Measurements from ENCODE around the gene MT1B. TPM values are rescaled to one million over a fixed set of nuclear protein-coding genes. Genes with fewer than 3 reads are reported as not detected.
A peak's percentile ranks its signal among the peaks of the same experiment; 100 is the strongest.

MT1B gene
- total and polyA plus RNA-seq, 4 donors: 1.2 to 1.5 TPM; not detected in 2

GRCh38 chr16:56628486-56629350 is 23.0 kb upstream of the MT1B start:
- no peak for DNase-seq (ENCODE audit: low spot score)
- peak in 1 of 2 donors; percentile 30 for TF ChIP-seq RXRA (IDR thresholded peaks at IDR 0.05)
- TF ChIP-seq NR2F2 (IDR thresholded peaks at IDR 0.05): peak; percentile 19
- no peak for TF ChIP-seq FOXA1 (IDR thresholded peaks at IDR 0.05)
- Histone ChIP-seq H3K9me3 (ENCODE audit: control insufficient read depth in 4 of 4, low read length in 3 of 4) (no peaks in the 10 kb centered on the region), H3K4me1 (ENCODE audit: control insufficient read depth in 4 of 4, insufficient read depth in 4 of 4, low read length in 3 of 4) (peaks cover 0 to 26% (median 7%) of the 10 kb centered on the region in 4 donors), H3K27me3 (ENCODE audit: control insufficient read depth in 4 of 4, insufficient read depth in 4 of 4, low read length in 3 of 4) (no peaks in the 10 kb centered on the region), H3K4me3 (ENCODE audit: low read depth in 1 of 3, low read length in 3 of 3) (no peak overlapping the region), H3K9ac (ENCODE audit: low read depth in 1 of 2, low read length in 2 of 2) (no peak overlapping the region), H3K36me3 (ENCODE audit: control insufficient read depth in 4 of 4, insufficient read depth in 3 of 4, low read depth in 1 of 4, low read length in 3 of 4) (peaks cover 0 to 3% (median 0%) of the 10 kb centered on the region in 4 donors), H3K27ac (ENCODE audit: low read depth in 1 of 2, low read length in 2 of 2) (peak overlapping the region; percentile 52 to 83)
- 59% methylated on average over 9 of the region's 9 CpGs for WGBS

DNA sequence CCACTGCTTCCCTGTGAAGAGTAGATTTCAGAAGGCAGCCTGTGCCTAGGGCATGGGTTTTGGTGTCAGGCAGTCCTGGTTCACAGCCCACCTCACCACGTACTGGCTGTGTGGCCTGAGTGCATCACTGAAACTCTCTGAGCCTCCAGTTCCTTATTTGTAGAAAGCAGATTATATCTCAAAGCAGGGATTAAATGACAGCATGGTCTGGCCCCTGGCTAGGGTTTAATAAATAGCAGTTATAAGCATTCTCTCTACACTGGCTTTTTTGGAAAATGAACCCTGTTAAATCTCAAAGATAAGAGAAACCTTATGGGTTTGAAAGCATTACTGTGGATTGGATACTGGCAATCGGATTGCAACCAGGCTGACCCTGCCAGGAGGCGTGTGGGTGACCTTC is 22.2 kb upstream of the MT1B start:
- WGBS: 85% methylated on average over 3 of the region's 3 CpGs
- Histone ChIP-seq H3K27me3 (ENCODE audit: control insufficient read depth in 4 of 4, insufficient read depth in 4 of 4, low read length in 3 of 4) (no peaks in the 10 kb centered on the region), H3K36me3 (ENCODE audit: control insufficient read depth in 4 of 4, insufficient read depth in 3 of 4, low read depth in 1 of 4, low read length in 3 of 4) (peaks cover 0 to 3% (median 0%) of the 10 kb centered on the region in 4 donors), H3K9me3 (ENCODE audit: control insufficient read depth in 4 of 4, low read length in 3 of 4) (no peaks in the 10 kb centered on the region), H3K9ac (ENCODE audit: low read depth in 1 of 2, low read length in 2 of 2) (no peak overlapping the region), H3K4me1 (ENCODE audit: control insufficient read depth in 4 of 4, insufficient read depth in 4 of 4, low read length in 3 of 4) (peaks cover 0 to 24% (median 7%) of the 10 kb centered on the region in 4 donors), H3K4me3 (ENCODE audit: low read depth in 1 of 3, low read length in 3 of 3) (no peak overlapping the region), H3K27ac (ENCODE audit: low read depth in 1 of 2, low read length in 2 of 2) (peak overlapping the region; percentile 52 to 83)
- no peak for TF ChIP-seq FOXA2 (IDR thresholded peaks at IDR 0.05)
- TF ChIP-seq JUND (IDR thresholded peaks at IDR 0.05): no peak
- TF ChIP-seq, protein P1, sequence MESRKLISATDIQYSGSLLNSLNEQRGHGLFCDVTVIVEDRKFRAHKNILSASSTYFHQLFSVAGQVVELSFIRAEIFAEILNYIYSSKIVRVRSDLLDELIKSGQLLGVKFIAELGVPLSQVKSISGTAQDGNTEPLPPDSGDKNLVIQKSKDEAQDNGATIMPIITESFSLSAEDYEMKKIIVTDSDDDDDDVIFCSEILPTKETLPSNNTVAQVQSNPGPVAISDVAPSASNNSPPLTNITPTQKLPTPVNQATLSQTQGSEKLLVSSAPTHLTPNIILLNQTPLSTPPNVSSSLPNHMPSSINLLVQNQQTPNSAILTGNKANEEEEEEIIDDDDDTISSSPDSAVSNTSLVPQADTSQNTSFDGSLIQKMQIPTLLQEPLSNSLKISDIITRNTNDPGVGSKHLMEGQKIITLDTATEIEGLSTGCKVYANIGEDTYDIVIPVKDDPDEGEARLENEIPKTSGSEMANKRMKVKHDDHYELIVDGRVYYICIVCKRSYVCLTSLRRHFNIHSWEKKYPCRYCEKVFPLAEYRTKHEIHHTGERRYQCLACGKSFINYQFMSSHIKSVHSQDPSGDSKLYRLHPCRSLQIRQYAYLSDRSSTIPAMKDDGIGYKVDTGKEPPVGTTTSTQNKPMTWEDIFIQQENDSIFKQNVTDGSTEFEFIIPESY (IDR thresholded peaks at IDR 0.05): no peak
- no peak for TF ChIP-seq YY1 (IDR thresholded peaks at IDR 0.05)
- no peak for TF ChIP-seq REST (IDR thresholded peaks at IDR 0.05)
- no peak for TF ChIP-seq MAX (IDR thresholded peaks at IDR 0.05)
- no peak for TF ChIP-seq RAD21 (IDR thresholded peaks at IDR 0.05)
- TF ChIP-seq CTCF (IDR thresholded peaks at IDR 0.05; ENCODE audit: low read depth, low read length, missing input control): no peak
- no peak for TF ChIP-seq HNF4A (conservative IDR thresholded peaks at IDR 0.05)
- no peak for TF ChIP-seq EGR1 (IDR thresholded peaks at IDR 0.05; ENCODE audit: low read depth in 2 of 2)
- TF ChIP-seq GABPA (IDR thresholded peaks at IDR 0.05 in 1 of 2, conservative IDR thresholded peaks at IDR 0.05 in 1 of 2): no peak
- TF ChIP-seq, protein P2, sequence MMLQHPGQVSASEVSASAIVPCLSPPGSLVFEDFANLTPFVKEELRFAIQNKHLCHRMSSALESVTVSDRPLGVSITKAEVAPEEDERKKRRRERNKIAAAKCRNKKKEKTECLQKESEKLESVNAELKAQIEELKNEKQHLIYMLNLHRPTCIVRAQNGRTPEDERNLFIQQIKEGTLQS (IDR thresholded peaks at IDR 0.05): no peak
- no peak for TF ChIP-seq FOXA1 (IDR thresholded peaks at IDR 0.05)
- TF ChIP-seq SP1 (IDR thresholded peaks at IDR 0.05): no peak
- TF ChIP-seq NR2F2 (IDR thresholded peaks at IDR 0.05): no peak
- no peak for TF ChIP-seq RXRA (IDR thresholded peaks at IDR 0.05)
- no peak for TF ChIP-seq HNF4G (IDR thresholded peaks at IDR 0.05)
- no peak for TF ChIP-seq TAF1 (conservative IDR thresholded peaks at IDR 0.05)
- no peak for DNase-seq (ENCODE audit: low spot score)

Measured in liver (tissue), 9 donors.